KBM-7 (cell line): ENCODE data around the gene NLE1.
A peak's percentile ranks its signal among the peaks of the same experiment; 100 is the strongest.
"Not testable (repeated sequence)": the region's sequence is repeated elsewhere in the genome, so short reads cannot be mapped to it uniquely, and the experiment has no call there.

Experiments used
- DNase-seq: peaks from one replicate; pipeline ENCODE4 v3.0.0-alpha.2; 2015
- in situ Hi-C: fragments of 300-500 bp; cut with MboI; formaldehyde crosslinking; loops from 2 replicates; pipeline ENCODE4 v1.14.3; 2020; ENCODE audit warnings: low sequenced_read_pairs, low pct_unique_long_range_greater_than_20kb, mixed read lengths

Gene NLE1

GRCh38 chr17:35166526-35166925, 24.4 kb upstream of the NLE1 start:
- in situ Hi-C loops = loop anchor here (25.0 kb wide), 1 partner anchor 571 kb away; the partner anchor contains the start of gene RASL10B

GRCh38 chr17:35164716-35165115, 22.6 kb upstream of the NLE1 start:
- in situ Hi-C loops = loop anchor here (25.0 kb wide), 1 partner anchor 573 kb away; the partner anchor contains the start of gene RASL10B
- DNase-seq = no peak

More at GRCh38 chr17:35166526-35166925, 24.4 kb upstream of the NLE1 start:
- no peak for DNase-seq

GRCh38 chr17:35163886-35164285, 21.8 kb upstream of the NLE1 start:
- DNase-seq = no peak
- in situ Hi-C loops = loop anchor here (25.0 kb wide), 1 partner anchor 573 kb away; the partner anchor contains the start of gene RASL10B

GRCh38 chr17:35162755-35163154, 20.7 kb upstream of the NLE1 start:
- DNase-seq = no peak
- in situ Hi-C loops = loop anchor here (25.0 kb wide), 1 partner anchor 575 kb away; the partner anchor contains the start of gene RASL10B

GRCh38 chr17:35161281-35161761, 19.2 kb upstream of the NLE1 start:
- no peak for DNase-seq
- in situ Hi-C loops = loop anchor here (25.0 kb wide), 1 partner anchor 576 kb away; the partner anchor contains the start of gene RASL10B

- in situ Hi-C loops = loop anchor here (25.0 kb wide), 1 partner anchor 577 kb away; the partner anchor contains the start of gene RASL10B
- DNase-seq = no peak
Observed at GRCh38 chr17:35160354-35161201, 18.5 kb upstream of the NLE1 start.

- in situ Hi-C loops = loop anchor here (25.0 kb wide), 1 partner anchor 577 kb away; the partner anchor contains the start of gene RASL10B
- peak; percentile 12 for DNase-seq
Observed at GRCh38 chr17:35159940-35160339, 17.8 kb upstream of the NLE1 start.

GRCh38 chr17:35155246-35155645, 13.1 kb upstream of the NLE1 start:
- DNase-seq = no peak
- in situ Hi-C loops = loop anchor here (25.0 kb wide), 1 partner anchor 582 kb away; the partner anchor contains the start of gene RASL10B

GRCh38 chr17:35154196-35155165, 12.4 kb upstream of the NLE1 start:
- in situ Hi-C loops = loop anchor here (25.0 kb wide), 1 partner anchor 583 kb away; the partner anchor contains the start of gene RASL10B

GRCh38 chr17:35152421-35153140, 10.5 kb upstream of the NLE1 start:
- in situ Hi-C loops = loop anchor here (25.0 kb wide), 1 partner anchor 585 kb away; the partner anchor contains the start of gene RASL10B

More at GRCh38 chr17:35154196-35155165, 12.4 kb upstream of the NLE1 start:
- no peak for DNase-seq

GRCh38 chr17:35151080-35151479, 9.0 kb upstream of the NLE1 start:
- in situ Hi-C loops = loop anchor here (25.0 kb wide), 1 partner anchor 586 kb away; the partner anchor contains the start of gene RASL10B
- DNase-seq = not testable (repeated sequence)

More at GRCh38 chr17:35152421-35153140, 10.5 kb upstream of the NLE1 start:
- no peak for DNase-seq

GRCh38 chr17:35149941-35150340, 7.8 kb upstream of the NLE1 start:
- in situ Hi-C loops = loop anchor here (25.0 kb wide), 1 partner anchor 587 kb away; the partner anchor contains the start of gene RASL10B
- DNase-seq = no peak

GRCh38 chr17:35148144-35148543, 6.0 kb upstream of the NLE1 start:
- in situ Hi-C loops = no loop called here
- DNase-seq = no peak

- in situ Hi-C loops = no loop called here
- no peak for DNase-seq
Observed at GRCh38 chr17:35147375-35147905, 5.3 kb upstream of the NLE1 start, which contains the start of gene UNC45B. UNC45B (plus strand) TSS chr17:35147817; CDS start chr17:35148264, 447 bp downstream.

- DNase-seq = no peak
- in situ Hi-C loops = no loop called here
Observed at GRCh38 chr17:35146214-35146833, 4.2 kb upstream of the NLE1 start.

GRCh38 chr17:35144840-35145239, 2.7 kb upstream of the NLE1 start:
- DNase-seq = no peak
- in situ Hi-C loops = no loop called here

- in situ Hi-C loops = no loop called here
- no peak for DNase-seq
Observed at GRCh38 chr17:35142467-35142796, 329 bp upstream of the NLE1 start.
